ENCODE results near the gene NRP1.

NRP1 gene

GRCh38 chr10:33238643-33239042 is 95.8 kb downstream of the NRP1 start:
- no peaks in the 10 kb centered on the region for H3K27me3 ChIP-seq (ENCODE audit: control insufficient read depth in 1 of 2, insufficient read depth in 2 of 2, low read length in 2 of 2)

GRCh38 chr10:33237736-33238624 is 96.5 kb downstream of the NRP1 start:
- Histone ChIP-seq H3K4me1 (ENCODE audit: control insufficient read depth, insufficient read depth, low read length) (no peaks in the 10 kb centered on the region), H3K9me3 (ENCODE audit: control insufficient read depth in 2 of 2, low read length in 2 of 2) (no peaks in the 10 kb centered on the region), H3K36me3 (ENCODE audit: control insufficient read depth in 2 of 2, insufficient read depth in 2 of 2, low read length in 2 of 2) (peaks cover 0 to 3% of the 10 kb centered on the region in 2 donors), H3K4me3 (ENCODE audit: low read length in 2 of 2) (no peak overlapping the region), H3K27ac (ENCODE audit: low read length) (no peak overlapping the region), H3K27me3 (ENCODE audit: control insufficient read depth in 1 of 2, insufficient read depth in 2 of 2, low read length in 2 of 2) (no peaks in the 10 kb centered on the region), H3K9ac (ENCODE audit: low read length in 2 of 2) (no peak overlapping the region)

More at GRCh38 chr10:33238643-33239042, 95.8 kb downstream of the NRP1 start:
- H3K27ac ChIP-seq (ENCODE audit: low read length) = no peak overlapping the region
- no peak overlapping the region for H3K9ac ChIP-seq (ENCODE audit: low read length in 2 of 2)
- H3K4me3 ChIP-seq (ENCODE audit: low read length in 2 of 2) = no peak overlapping the region
- no peaks in the 10 kb centered on the region for H3K9me3 ChIP-seq (ENCODE audit: control insufficient read depth in 2 of 2, low read length in 2 of 2)
- peaks cover 0 to 3% of the 10 kb centered on the region in 2 donors for H3K36me3 ChIP-seq (ENCODE audit: control insufficient read depth in 2 of 2, insufficient read depth in 2 of 2, low read length in 2 of 2)
- no peaks in the 10 kb centered on the region for H3K4me1 ChIP-seq (ENCODE audit: control insufficient read depth, insufficient read depth, low read length)

DNA sequence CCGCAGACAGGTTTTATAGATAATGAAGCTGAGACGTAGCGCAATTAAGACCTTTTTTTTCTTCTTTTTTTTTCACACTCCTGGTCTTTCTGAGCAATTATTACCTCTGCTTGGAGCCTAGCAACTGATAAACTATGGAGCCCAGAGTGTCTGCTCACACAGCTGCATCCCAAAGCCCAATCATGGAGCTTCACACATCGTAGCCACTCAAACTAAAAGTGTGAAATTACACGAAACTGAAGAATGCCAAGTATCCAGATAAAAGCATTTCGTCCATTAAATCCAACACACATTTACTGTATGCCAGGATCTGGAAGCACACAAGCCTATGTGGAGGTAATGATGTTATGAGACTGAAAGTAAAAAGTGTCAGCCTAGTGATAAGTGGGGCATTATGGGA is 97.6 kb downstream of the NRP1 start:
- Histone ChIP-seq H3K9ac (ENCODE audit: low read length in 2 of 2) (no peak overlapping the region), H3K4me3 (ENCODE audit: low read length in 2 of 2) (no peak overlapping the region), H3K27ac (ENCODE audit: low read length) (no peak overlapping the region), H3K9me3 (ENCODE audit: control insufficient read depth in 2 of 2, low read length in 2 of 2) (no peaks in the 10 kb centered on the region), H3K4me1 (ENCODE audit: control insufficient read depth, insufficient read depth, low read length) (no peaks in the 10 kb centered on the region), H3K27me3 (ENCODE audit: control insufficient read depth in 1 of 2, insufficient read depth in 2 of 2, low read length in 2 of 2) (no peaks in the 10 kb centered on the region), H3K36me3 (ENCODE audit: control insufficient read depth in 2 of 2, insufficient read depth in 2 of 2, low read length in 2 of 2) (peaks cover 0 to 3% of the 10 kb centered on the region in 2 donors)

- Histone ChIP-seq H3K4me1 (ENCODE audit: control insufficient read depth, insufficient read depth, low read length) (no peaks in the 10 kb centered on the region), H3K36me3 (ENCODE audit: control insufficient read depth in 2 of 2, insufficient read depth in 2 of 2, low read length in 2 of 2) (peaks cover 0 to 3% of the 10 kb centered on the region in 2 donors), H3K4me3 (ENCODE audit: low read length in 2 of 2) (no peak overlapping the region), H3K9me3 (ENCODE audit: control insufficient read depth in 2 of 2, low read length in 2 of 2) (no peaks in the 10 kb centered on the region), H3K27me3 (ENCODE audit: control insufficient read depth in 1 of 2, insufficient read depth in 2 of 2, low read length in 2 of 2) (no peaks in the 10 kb centered on the region), H3K27ac (ENCODE audit: low read length) (no peak overlapping the region), H3K9ac (ENCODE audit: low read length in 2 of 2) (no peak overlapping the region)
These were observed 98.5 kb downstream of the NRP1 start for GRCh38 chr10:33235951-33236350.

DNA sequence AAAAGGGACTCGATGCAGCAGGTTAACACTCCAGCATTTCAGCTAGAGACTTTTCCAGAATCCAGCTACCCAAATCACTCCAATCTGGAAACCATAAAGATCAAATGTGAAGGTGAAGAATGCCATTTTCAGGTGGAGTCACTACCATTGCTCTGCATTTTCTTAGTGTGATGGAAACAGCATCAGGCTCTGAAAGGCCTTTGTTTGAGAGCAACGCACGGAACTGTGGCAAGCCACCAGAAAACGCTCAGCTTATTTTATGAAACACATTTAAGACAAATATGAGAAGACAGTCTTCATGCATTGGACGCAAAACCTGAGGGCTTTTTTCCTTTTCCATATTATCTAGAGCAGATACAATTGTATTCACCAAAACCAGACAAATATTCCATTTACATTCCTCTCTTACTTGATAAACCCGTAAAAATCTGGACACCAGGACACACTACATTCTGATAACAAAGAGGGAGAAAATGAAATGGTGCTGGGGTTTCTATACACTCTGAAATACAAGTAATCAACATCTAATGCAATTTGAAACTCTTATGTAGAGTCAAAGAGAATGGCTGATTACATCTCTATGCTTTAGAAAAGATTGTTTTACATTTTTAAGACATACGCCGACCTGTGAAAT is 99.1 kb downstream of the NRP1 start:
- no peak overlapping the region for H3K9ac ChIP-seq (ENCODE audit: low read length in 2 of 2)
- H3K9me3 ChIP-seq (ENCODE audit: control insufficient read depth in 2 of 2, low read length in 2 of 2) = no peaks in the 10 kb centered on the region
- H3K27ac ChIP-seq (ENCODE audit: low read length) = no peak overlapping the region
- H3K4me1 ChIP-seq (ENCODE audit: control insufficient read depth, insufficient read depth, low read length) = no peaks in the 10 kb centered on the region
- no peak overlapping the region for H3K4me3 ChIP-seq (ENCODE audit: low read length in 2 of 2)
- H3K36me3 ChIP-seq (ENCODE audit: control insufficient read depth in 2 of 2, insufficient read depth in 2 of 2, low read length in 2 of 2) = peaks cover 0 to 3% of the 10 kb centered on the region in 2 donors
- H3K27me3 ChIP-seq (ENCODE audit: control insufficient read depth in 1 of 2, insufficient read depth in 2 of 2, low read length in 2 of 2) = no peaks in the 10 kb centered on the region

GRCh38 chr10:33234831-33235237 is 99.6 kb downstream of the NRP1 start:
- Histone ChIP-seq H3K4me3 (ENCODE audit: low read length in 2 of 2) (no peak overlapping the region), H3K27ac (ENCODE audit: low read length) (no peak overlapping the region), H3K36me3 (ENCODE audit: control insufficient read depth in 2 of 2, insufficient read depth in 2 of 2, low read length in 2 of 2) (peaks cover 0 to 3% of the 10 kb centered on the region in 2 donors), H3K4me1 (ENCODE audit: control insufficient read depth, insufficient read depth, low read length) (no peaks in the 10 kb centered on the region), H3K9ac (ENCODE audit: low read length in 2 of 2) (no peak overlapping the region), H3K9me3 (ENCODE audit: control insufficient read depth in 2 of 2, low read length in 2 of 2) (no peaks in the 10 kb centered on the region), H3K27me3 (ENCODE audit: control insufficient read depth in 1 of 2, insufficient read depth in 2 of 2, low read length in 2 of 2) (no peaks in the 10 kb centered on the region)

GRCh38 chr10:33233635-33234034 is 100.8 kb downstream of the NRP1 start:
- Histone ChIP-seq H3K9ac (ENCODE audit: low read length in 2 of 2) (no peak overlapping the region), H3K4me1 (ENCODE audit: control insufficient read depth, insufficient read depth, low read length) (no peaks in the 10 kb centered on the region), H3K9me3 (ENCODE audit: control insufficient read depth in 2 of 2, low read length in 2 of 2) (no peaks in the 10 kb centered on the region), H3K4me3 (ENCODE audit: low read length in 2 of 2) (no peak overlapping the region), H3K36me3 (ENCODE audit: control insufficient read depth in 2 of 2, insufficient read depth in 2 of 2, low read length in 2 of 2) (peaks cover 0 to 3% of the 10 kb centered on the region in 2 donors), H3K27me3 (ENCODE audit: control insufficient read depth in 1 of 2, insufficient read depth in 2 of 2, low read length in 2 of 2) (no peaks in the 10 kb centered on the region), H3K27ac (ENCODE audit: low read length) (no peak overlapping the region)

- H3K4me1 ChIP-seq (ENCODE audit: control insufficient read depth, insufficient read depth, low read length) = no peaks in the 10 kb centered on the region
- H3K27me3 ChIP-seq (ENCODE audit: control insufficient read depth in 1 of 2, insufficient read depth in 2 of 2, low read length in 2 of 2) = no peaks in the 10 kb centered on the region
- H3K36me3 ChIP-seq (ENCODE audit: control insufficient read depth in 2 of 2, insufficient read depth in 2 of 2, low read length in 2 of 2) = no peaks in the 10 kb centered on the region
- H3K9ac ChIP-seq (ENCODE audit: low read length in 2 of 2) = no peak overlapping the region
- H3K4me3 ChIP-seq (ENCODE audit: low read length in 2 of 2) = no peak overlapping the region
- H3K9me3 ChIP-seq (ENCODE audit: control insufficient read depth in 2 of 2, low read length in 2 of 2) = no peaks in the 10 kb centered on the region
- H3K27ac ChIP-seq (ENCODE audit: low read length) = no peak overlapping the region
These were observed 101.2 kb downstream of the NRP1 start for GRCh38 chr10:33233221-33233620.

DNA sequence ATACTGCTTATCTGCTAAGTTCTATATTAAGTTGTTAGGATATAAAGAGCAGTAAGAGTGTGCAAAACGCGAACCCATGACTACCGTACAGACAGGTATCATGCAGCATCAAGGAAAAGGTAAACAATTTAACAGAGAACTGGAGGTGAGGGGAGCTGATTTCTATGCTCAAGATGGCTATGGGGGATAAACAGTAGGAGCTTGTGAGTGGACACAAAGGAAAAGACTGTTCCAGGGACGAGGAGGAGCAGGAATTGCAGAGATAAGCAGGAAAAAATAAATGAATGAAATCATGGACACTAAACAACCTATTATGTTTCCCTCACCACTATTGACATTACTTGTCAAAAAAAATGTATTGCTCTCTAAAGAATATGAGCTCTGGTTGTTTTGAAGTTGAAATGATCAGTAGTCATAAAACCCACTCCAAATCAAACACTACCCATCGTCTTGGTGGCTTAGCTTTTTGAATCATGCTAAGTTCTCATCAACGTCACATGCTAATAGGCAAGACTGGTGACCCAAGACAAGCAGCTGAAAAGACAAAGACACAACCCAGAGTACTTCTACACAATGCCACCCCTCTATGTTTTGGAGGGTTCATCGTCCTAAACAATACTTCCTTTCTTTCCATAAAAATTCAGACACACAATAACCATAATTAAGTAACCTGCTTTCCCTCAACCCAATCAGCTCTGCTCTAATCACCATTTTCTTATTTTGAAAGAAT is 102.7 kb downstream of the NRP1 start:
- no peaks in the 10 kb centered on the region for H3K4me1 ChIP-seq (ENCODE audit: control insufficient read depth, insufficient read depth, low read length)
- H3K27ac ChIP-seq (ENCODE audit: low read length) = no peak overlapping the region
- H3K4me3 ChIP-seq (ENCODE audit: low read length in 2 of 2) = no peak overlapping the region
- no peaks in the 10 kb centered on the region for H3K27me3 ChIP-seq (ENCODE audit: control insufficient read depth in 1 of 2, insufficient read depth in 2 of 2, low read length in 2 of 2)
- no peaks in the 10 kb centered on the region for H3K9me3 ChIP-seq (ENCODE audit: control insufficient read depth in 2 of 2, low read length in 2 of 2)
- no peak overlapping the region for H3K9ac ChIP-seq (ENCODE audit: low read length in 2 of 2)
- H3K36me3 ChIP-seq (ENCODE audit: control insufficient read depth in 2 of 2, insufficient read depth in 2 of 2, low read length in 2 of 2) = no peaks in the 10 kb centered on the region

DNA sequence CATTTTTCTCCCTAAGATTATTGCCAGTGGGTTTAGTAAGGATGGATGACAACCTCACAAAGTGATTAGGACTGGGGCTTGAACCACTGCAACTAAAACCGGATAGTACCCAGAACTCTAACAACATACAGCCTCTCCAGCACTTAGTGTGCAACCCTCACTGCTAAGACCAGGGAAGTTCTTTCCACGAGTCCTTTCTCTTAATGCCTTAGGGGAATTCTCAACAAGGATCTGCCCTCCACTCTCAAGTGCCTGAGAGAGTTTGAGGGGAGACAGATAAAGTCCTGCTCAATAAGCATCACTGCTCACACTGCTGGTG is 104.6 kb downstream of the NRP1 start:
- H3K27me3 ChIP-seq (ENCODE audit: control insufficient read depth in 1 of 2, insufficient read depth in 2 of 2, low read length in 2 of 2) = no peaks in the 10 kb centered on the region
- H3K9ac ChIP-seq (ENCODE audit: low read length in 2 of 2) = no peak overlapping the region
- H3K4me1 ChIP-seq (ENCODE audit: control insufficient read depth, insufficient read depth, low read length) = no peaks in the 10 kb centered on the region
- no peak overlapping the region for H3K4me3 ChIP-seq (ENCODE audit: low read length in 2 of 2)
- no peaks in the 10 kb centered on the region for H3K9me3 ChIP-seq (ENCODE audit: control insufficient read depth in 2 of 2, low read length in 2 of 2)
- peaks cover 4 to 12% of the 10 kb centered on the region in 2 donors for H3K36me3 ChIP-seq (ENCODE audit: control insufficient read depth in 2 of 2, insufficient read depth in 2 of 2, low read length in 2 of 2)
- no peak overlapping the region for H3K27ac ChIP-seq (ENCODE audit: low read length)
